ENCODE data around the gene AKAP9. TPM values are rescaled to one million over a fixed set of nuclear protein-coding genes. Genes with fewer than 3 reads are reported as not detected.

The AKAP9 gene
- total and polyA plus RNA-seq, 9 of the 15 experiments (the other 6 are each of a cell fraction or from before 2014, with no cell fraction given), result 25.5 to 80.9 (median 46.3) TPM

GRCh38 chr7:91940572-91941341 lies at the start of gene AKAP9 (continued):
- TF ChIP-seq ARID3B (CRISPR knock-in tag; IDR thresholded peaks at IDR 0.05; ENCODE audit: borderline replicate concordance) (no peak), FOXJ2 (tag; IDR thresholded peaks at IDR 0.05) (peak; percentile 71; the same call in 1 of the 2 replicates), MGA (IDR thresholded peaks at IDR 0.05) (peak; percentile 53; the same call in 1 of the 2 replicates), PTRF (tag; IDR thresholded peaks at IDR 0.05) (no peak), MBD1 (CRISPR knock-in tag; IDR thresholded peaks at IDR 0.05) (no peak), NUFIP1 (IDR thresholded peaks at IDR 0.05; ENCODE audit: partially characterized antibody) (no peak), ETS2 (tag; IDR thresholded peaks at IDR 0.05; ENCODE audit: borderline replicate concordance, poor library complexity, severe bottlenecking) (no peak), ETV6 (IDR thresholded peaks at IDR 0.05; ENCODE audit: borderline replicate concordance in 1 of 2, low read depth in 2 of 2, low read length in 1 of 2) (no peak), ETV6 (CRISPR knock-in tag; IDR thresholded peaks at IDR 0.05; ENCODE audit: borderline replicate concordance) (no peak)
